Pancreas (tissue), 10 donors: ENCODE measurements around the gene RNASE4. TPM values are rescaled to one million over a fixed set of nuclear protein-coding genes. Genes with fewer than 3 reads are reported as not detected.
A peak's percentile ranks its signal among the peaks of the same experiment; 100 is the strongest.
"Not testable (repeated sequence)": the region's sequence is repeated elsewhere in the genome, so short reads cannot be mapped to it uniquely, and the experiment has no call there.

Experiments used
- ATAC-seq, 4 donors: fragments of 200-7000 bp; cut with Tn5 transposase; one replicate each; pipeline versions ENCODE4 v1.8.0 to v1.9.1; 2020; ENCODE audit warnings: mild to moderate bottlenecking in 4 of 4, moderate library complexity in 4 of 4
- DNase-seq, 6 donors: peaks; one replicate each; pipeline ENCODE4 v3.0.0-alpha.2; 2020
- FAIRE-seq: peaks from 2 replicates; lab custom pipeline; 2012; peaks lifted over from hg19 to GRCh38; lab: Jason Lieb, UNC
- H3K27ac ChIP-seq, 4 donors: fragments of 200-600 bp; sonication (generic); 1 replicate in 3 of 4; 2 replicates in 1 of 4; pipeline versions ENCODE4 v1.5.0 to v1.8.0; 2020
- H3K27me3 ChIP-seq, 4 donors: fragments of 200-600 bp; one replicate each; pipeline ENCODE4 v1.8.0; 2021
- H3K36me3 ChIP-seq, 3 donors: fragments of 200-600 bp; sonication (generic) in 1 of 3; one replicate each; pipeline versions ENCODE4 v1.5.0 to v1.8.0; 2020 to 2021
- H3K4me1 ChIP-seq, 3 donors: fragments of 200-600 bp; one replicate each; pipeline ENCODE4 v1.8.0; 2021
- H3K4me3 ChIP-seq, 4 donors: fragments of 200-600 bp; sonication (generic) in 2 of 4; one replicate each; pipeline versions ENCODE4 v1.5.0 to v1.8.0; 2020 to 2021
- H3K9me3 ChIP-seq, 4 donors: fragments of 200-600 bp; one replicate each; pipeline ENCODE4 v1.8.0; 2021
- WGBS, 2 donors: extraction: QIAGEN DNeasy Blood & Tissue Kit; methylation state at CpG; one replicate each; pipeline ENCODE4 v1.1.7; 2013; 5-methylcytosine and 5-hydroxymethylcytosine counted together
- intact Hi-C, 3 donors: fragments of 100-400 bp; cut with DNase I; formaldehyde crosslinking; loops; one replicate each; pipeline versions ENCODE4 v1.11.1 to v1.14.2; 2022
- polyA plus RNA-seq, 2 donors: library from polyadenylated mRNA; stranded (reverse); fragments of 200-250 nt; gene quantifications; one replicate each; pipeline ENCODE4 v1.2.3, GENCODE V29; 2013
- total RNA-seq, 6 donors: library from RNA; stranded (reverse); fragmentation: NEBNext Ultra II Directional in 4 of 6; extraction: Animal tissue kit (Norgen Biotek cat#: 25700) in 4 of 6; gene quantifications; one replicate each; pipeline versions ENCODE4 v1.2.1 to v1.2.4, GENCODE V29; 2021 to 2023
- TF ChIP-seq, protein P1 (sequence below), 4 donors: fragments of 200-600 bp; sonication (generic) in 3 of 4; IDR thresholded peaks; one replicate each; pipeline versions ENCODE4 v1.5.0 to v1.8.0; 2021; ENCODE audit warnings: antibody characterized with exemption in 4 of 4
- donor health status: healthy with polysubstance abuse.
- donor health status: DM: no; HTN: no; CAD: no; lungs with moderate emphysema.
- donor health status: DM: no; HTN: no; CAD: no.
- donor health status: control.
- donor health status: control.
- donor health status: Bipolar disorder and iron deficiency.
- donor health status: DM: yes; HTN: yes; CAD: no.
- donor health status: DM: no; HTN: no; CAD: no.
- donor health status: DM: no; HTN: no; CAD: no.
- donor health status: DM: yes; HTN: yes; CAD: no.

Gene RNASE4
- total and polyA plus RNA-seq, 8 donors, result 9.6 to 26.7 (median 15.4) TPM

DNA sequence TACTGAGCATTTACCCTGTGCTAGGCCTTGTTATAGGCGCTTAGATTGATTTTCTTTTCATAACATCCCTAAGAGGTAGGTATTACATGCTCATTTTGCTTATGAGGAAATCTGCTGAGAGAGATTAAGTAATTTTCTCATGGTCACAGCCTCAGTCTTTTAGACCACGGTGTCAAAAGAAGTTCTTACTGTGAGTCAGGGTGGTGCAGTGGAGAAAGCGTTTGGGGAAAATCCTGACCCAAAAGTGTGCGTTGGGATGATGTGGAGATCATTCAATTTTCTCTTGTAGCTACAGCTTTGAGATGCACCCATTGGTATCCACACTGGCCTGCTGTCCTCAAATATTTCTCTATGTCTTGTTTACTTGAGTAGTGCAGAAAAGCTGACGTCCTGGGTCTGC is 12.4 kb downstream of the RNASE4 start:
- Histone ChIP-seq H3K9me3 (no peaks in the 10 kb centered on the region), H3K4me1 (peaks cover 0 to 7% (median 0%) of the 10 kb centered on the region in 3 donors), H3K27me3 (no peaks in the 10 kb centered on the region), H3K27ac (no peak overlapping the region), H3K36me3 (peaks cover 0 to 12% (median 0%) of the 10 kb centered on the region in 3 donors), H3K4me3 (no peak overlapping the region)
- DNase-seq (no peak), ATAC-seq (no peak), FAIRE-seq (no peak)
- intact Hi-C loops, result loop anchor here in 2 of 3 donors (5.0 kb wide), 1 partner anchor 161 kb away; no protein-coding TSS in a partner anchor
- WGBS, 2 donors, result 86 to 92% methylated on average over 5 of the region's 5 CpGs
- TF ChIP-seq, protein P1, sequence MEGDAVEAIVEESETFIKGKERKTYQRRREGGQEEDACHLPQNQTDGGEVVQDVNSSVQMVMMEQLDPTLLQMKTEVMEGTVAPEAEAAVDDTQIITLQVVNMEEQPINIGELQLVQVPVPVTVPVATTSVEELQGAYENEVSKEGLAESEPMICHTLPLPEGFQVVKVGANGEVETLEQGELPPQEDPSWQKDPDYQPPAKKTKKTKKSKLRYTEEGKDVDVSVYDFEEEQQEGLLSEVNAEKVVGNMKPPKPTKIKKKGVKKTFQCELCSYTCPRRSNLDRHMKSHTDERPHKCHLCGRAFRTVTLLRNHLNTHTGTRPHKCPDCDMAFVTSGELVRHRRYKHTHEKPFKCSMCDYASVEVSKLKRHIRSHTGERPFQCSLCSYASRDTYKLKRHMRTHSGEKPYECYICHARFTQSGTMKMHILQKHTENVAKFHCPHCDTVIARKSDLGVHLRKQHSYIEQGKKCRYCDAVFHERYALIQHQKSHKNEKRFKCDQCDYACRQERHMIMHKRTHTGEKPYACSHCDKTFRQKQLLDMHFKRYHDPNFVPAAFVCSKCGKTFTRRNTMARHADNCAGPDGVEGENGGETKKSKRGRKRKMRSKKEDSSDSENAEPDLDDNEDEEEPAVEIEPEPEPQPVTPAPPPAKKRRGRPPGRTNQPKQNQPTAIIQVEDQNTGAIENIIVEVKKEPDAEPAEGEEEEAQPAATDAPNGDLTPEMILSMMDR (IDR thresholded peaks at IDR 0.05), result no peak

DNA sequence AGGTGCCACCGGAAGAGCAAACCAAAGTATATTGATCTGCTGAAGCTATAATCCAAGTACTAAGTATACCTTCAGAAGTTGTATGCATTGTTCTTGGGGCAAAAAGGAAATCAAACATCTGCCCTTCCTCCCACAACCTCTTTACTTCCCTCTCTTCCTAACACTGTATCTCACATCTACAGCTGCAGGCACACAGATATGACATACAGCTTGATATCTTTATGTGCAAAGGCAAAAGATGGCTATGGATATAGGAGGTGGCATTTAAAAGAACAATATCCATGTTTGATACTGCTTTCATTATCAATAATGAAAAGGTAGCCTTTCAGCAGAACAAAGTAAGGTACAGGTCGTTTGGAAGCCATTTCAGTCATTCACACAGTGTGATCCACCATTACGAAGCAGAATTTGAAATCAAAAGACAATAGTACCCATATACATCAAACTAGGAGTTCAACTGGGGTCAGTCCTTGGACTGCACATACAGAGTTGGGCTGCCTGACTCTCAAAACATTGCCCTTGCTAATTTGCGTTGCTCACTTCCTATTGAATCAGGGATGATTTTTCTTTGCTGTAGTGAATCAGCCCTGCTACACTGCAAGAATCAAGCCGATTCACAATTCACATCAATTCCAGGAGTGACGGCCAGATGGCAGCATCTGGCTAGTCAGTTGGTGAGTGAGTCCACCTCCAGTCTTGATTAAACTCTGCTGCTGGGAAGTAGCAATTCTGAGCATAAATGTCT is 13.1 kb downstream of the RNASE4 start:
- TF ChIP-seq, protein P1 (IDR thresholded peaks at IDR 0.05), result peak; percentile 29 to 70 (median 53)
- ATAC-seq (peak; percentile 80 to 96 (median 94)), DNase-seq (peak in 2 of 6 donors; percentile 36 to 74), FAIRE-seq (no peak)
- intact Hi-C loops, result loop anchor here in 2 of 3 donors (5.0 kb wide), 1 partner anchor 160 kb away; no protein-coding TSS in a partner anchor
- Histone ChIP-seq H3K27ac (no peak overlapping the region), H3K4me3 (no peak overlapping the region), H3K4me1 (peaks cover 0 to 7% (median 0%) of the 10 kb centered on the region in 3 donors), H3K9me3 (no peaks in the 10 kb centered on the region), H3K27me3 (no peaks in the 10 kb centered on the region), H3K36me3 (peaks cover 0 to 12% (median 0%) of the 10 kb centered on the region in 3 donors)
- 31 to 33% methylated on average over 6 of the region's 6 CpGs for WGBS, 2 donors

DNA sequence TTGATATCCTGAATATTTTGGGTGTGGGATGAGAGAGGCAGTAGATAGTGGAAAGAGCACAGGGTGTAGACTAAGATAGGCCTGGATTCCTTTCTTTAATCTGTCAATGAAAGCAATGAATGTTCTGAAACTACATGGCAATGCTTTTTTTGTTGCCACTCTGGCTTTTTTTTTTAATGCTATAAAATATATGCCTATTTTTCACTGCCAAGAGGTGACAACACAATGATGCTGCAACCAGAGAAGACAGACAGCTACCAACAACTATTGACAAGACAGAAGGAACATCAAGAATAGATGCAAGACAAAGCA is 13.6 kb downstream of the RNASE4 start:
- H3K4me1 ChIP-seq, result peaks cover 0 to 7% (median 0%) of the 10 kb centered on the region in 3 donors
- TF ChIP-seq, protein P1 (IDR thresholded peaks at IDR 0.05), result no peak
- H3K27me3 ChIP-seq, result no peaks in the 10 kb centered on the region
- intact Hi-C loops, result loop anchor here in 2 of 3 donors (5.0 kb wide), 1 partner anchor 159 kb away; no protein-coding TSS in a partner anchor
- no peak overlapping the region for H3K27ac ChIP-seq
- no peak for ATAC-seq
- no peak for FAIRE-seq
- H3K9me3 ChIP-seq, result no peaks in the 10 kb centered on the region
- DNase-seq, result no peak
- peaks cover 0 to 12% (median 0%) of the 10 kb centered on the region in 3 donors for H3K36me3 ChIP-seq
- no peak overlapping the region for H3K4me3 ChIP-seq

DNA sequence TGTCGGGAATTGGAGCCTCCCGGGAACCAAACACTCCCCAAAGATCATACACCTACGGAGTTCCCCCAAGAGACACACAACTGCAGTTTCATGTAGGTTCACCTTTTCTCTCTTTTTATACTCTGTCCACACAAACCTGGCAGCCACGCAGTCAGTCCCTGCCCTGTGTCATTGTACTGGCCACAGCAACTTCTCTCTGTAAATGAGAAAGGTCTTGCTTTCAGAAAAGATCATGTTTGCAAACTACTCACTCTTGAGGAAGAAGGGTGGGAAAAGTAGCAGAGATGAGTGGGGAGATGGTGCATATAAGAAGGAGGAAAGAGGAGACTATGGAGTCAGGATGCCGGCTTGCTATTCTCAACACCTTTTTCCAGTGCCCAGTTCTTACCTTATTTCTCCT is 14.6 kb downstream of the RNASE4 start:
- no peak for FAIRE-seq
- intact Hi-C loops, result loop anchor here in 2 of 3 donors (5.0 kb wide), 1 partner anchor 158 kb away; no protein-coding TSS in a partner anchor
- Histone ChIP-seq H3K27ac (no peak overlapping the region), H3K9me3 (no peaks in the 10 kb centered on the region), H3K36me3 (peaks cover 0 to 12% (median 0%) of the 10 kb centered on the region in 3 donors), H3K4me3 (no peak overlapping the region), H3K4me1 (peaks cover 0 to 7% (median 0%) of the 10 kb centered on the region in 3 donors), H3K27me3 (no peaks in the 10 kb centered on the region)
- 80 to 92% methylated on average over 5 of the region's 5 CpGs for WGBS, 2 donors
- no peak for DNase-seq
- no peak for ATAC-seq
- TF ChIP-seq, protein P1 (IDR thresholded peaks at IDR 0.05), result no peak

DNA sequence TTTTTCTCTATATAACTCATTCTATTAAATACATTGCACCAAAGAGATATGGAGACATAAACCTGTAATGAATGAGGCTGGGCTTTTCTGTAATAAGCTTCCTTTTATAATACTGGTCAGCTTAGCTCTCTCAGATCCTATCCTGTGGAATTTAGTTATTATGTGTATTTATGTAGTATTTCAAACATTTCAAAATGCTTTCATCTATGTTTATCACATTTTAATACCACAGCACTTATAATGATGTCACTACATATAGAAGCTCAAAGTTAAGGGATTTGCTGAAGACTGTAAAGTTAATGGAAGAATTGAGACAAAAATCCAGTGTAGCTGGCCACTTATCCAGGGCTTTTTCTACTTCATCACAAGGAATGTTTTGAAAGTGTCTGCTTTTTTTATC is 15.6 kb downstream of the RNASE4 start:
- Histone ChIP-seq H3K9me3 (no peaks in the 10 kb centered on the region), H3K4me1 (peaks cover 0 to 7% (median 0%) of the 10 kb centered on the region in 3 donors), H3K27me3 (no peaks in the 10 kb centered on the region), H3K4me3 (no peak overlapping the region), H3K27ac (no peak overlapping the region), H3K36me3 (peaks cover 0 to 12% (median 0%) of the 10 kb centered on the region in 3 donors)
- no peak for DNase-seq
- no peak for ATAC-seq
- TF ChIP-seq, protein P1 (IDR thresholded peaks at IDR 0.05), result no peak
- intact Hi-C loops, result loop anchor here in 2 of 3 donors (5.0 kb wide), 1 partner anchor 157 kb away; no protein-coding TSS in a partner anchor
- no peak for FAIRE-seq

DNA sequence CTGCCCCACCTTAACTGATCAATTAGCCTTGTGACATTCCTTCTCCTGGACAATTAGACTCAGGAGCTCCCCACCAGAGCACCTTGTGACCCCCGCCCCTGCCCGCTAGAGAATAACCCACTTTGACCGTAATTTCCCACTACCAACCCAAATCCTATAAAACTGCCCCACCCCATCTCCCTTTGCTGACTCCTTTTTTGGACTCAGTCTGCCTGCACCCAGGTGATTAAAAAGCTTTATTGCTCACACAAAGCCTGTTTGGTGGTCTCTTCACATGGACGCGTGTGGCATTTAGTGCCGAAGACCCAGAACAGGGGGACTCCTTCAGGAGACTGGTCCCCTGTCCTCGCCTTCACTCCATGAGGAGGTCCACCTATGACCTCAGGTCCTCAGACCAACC is 16.6 kb downstream of the RNASE4 start:
- H3K9me3 ChIP-seq, H3K4me3 ChIP-seq, intact Hi-C loops, FAIRE-seq, H3K4me1 ChIP-seq, ATAC-seq, H3K27me3 ChIP-seq, H3K27ac ChIP-seq, DNase-seq: not testable (repeated sequence)
- H3K36me3 ChIP-seq, result peaks cover 0 to 12% (median 0%) of the 10 kb centered on the region in 3 donors
- WGBS, 2 donors, result 97% methylated on average over 7 of the region's 7 CpGs
